Caco-2 (cell line): ENCODE results near the gene LRP1. TPM values are rescaled to one million over a fixed set of nuclear protein-coding genes. Genes with fewer than 3 reads are reported as not detected.

ENCODE experiments used
- BruUV-seq: library from RNA; stranded (reverse); fragments of 400-500 nt; replicated peaks from 2 replicates; lab custom pipeline; 2021; lab: Mats Ljungman, UMichigan
- CTCF ChIA-PET: fragments of 300-600 bp; sonication (Branson Sonifier 250); formaldehyde crosslinking; loops from one replicate; lab custom pipeline; 2022; ENCODE audit warnings: antibody characterized with exemption; lab: Charles Lee
- POLR2A ChIA-PET: fragments of 300-600 bp; sonication (Branson Sonifier 250); formaldehyde crosslinking; loops from one replicate; lab custom pipeline; 2022; ENCODE audit warnings: antibody characterized with exemption; lab: Charles Lee
- DNase-seq, 2 experiments: peaks; one replicate each; pipeline versions ENCODE4 v3.0.0 to v3.0.0-alpha.2; 2020 to 2022
- H3K27me3 ChIP-seq: replicated peaks from 2 replicates; pipeline ENCODE4 v1.6.0; 2011; ENCODE audit warnings: low read length; ENCODE audit not compliant: control insufficient read depth, insufficient read depth
- H3K36me3 ChIP-seq: 2 replicates; pipeline ENCODE4 v1.5.1; 2011; ENCODE audit warnings: low read length; ENCODE audit not compliant: control insufficient read depth, insufficient read depth
- H3K4me1 ChIP-seq: fragments of 250-450 bp; sonication (Bioruptor Pico); 2 replicates; pipeline ENCODE4 v1.5.1; 2020; ENCODE audit warnings: mild to moderate bottlenecking
- H3K4me3 ChIP-seq: 2 replicates; pipeline ENCODE4 v1.5.1; 2011; ENCODE audit warnings: low read depth, mild to moderate bottlenecking, control low read depth, low read length
- H3K9me3 ChIP-seq: fragments of 250-450 bp; sonication (Bioruptor Pico); 2 replicates; pipeline ENCODE4 v1.5.1; 2020; ENCODE audit warnings: mild to moderate bottlenecking, moderate library complexity
- H3K27ac Mint-ChIP-seq: one replicate; pipeline ENCODE4 v1.8.0; 2022; ENCODE audit warnings: mixed read lengths; ENCODE audit not compliant: unreplicated experiment
- H3K27me3 Mint-ChIP-seq: one replicate; pipeline ENCODE4 v1.8.0; 2022; ENCODE audit warnings: mixed read lengths; ENCODE audit not compliant: insufficient read depth, unreplicated experiment
- H3K36me3 Mint-ChIP-seq: one replicate; pipeline ENCODE4 v1.8.0; 2022; ENCODE audit warnings: mild to moderate bottlenecking, mixed read lengths; ENCODE audit not compliant: insufficient read depth, unreplicated experiment
- H3K4me1 Mint-ChIP-seq: one replicate; pipeline ENCODE4 v1.8.0; 2022; ENCODE audit warnings: low read depth, mixed read lengths; ENCODE audit not compliant: unreplicated experiment
- H3K4me3 Mint-ChIP-seq: one replicate; pipeline ENCODE4 v1.8.0; 2022; ENCODE audit warnings: mild to moderate bottlenecking, moderate library complexity, mixed read lengths; ENCODE audit not compliant: unreplicated experiment
- H3K9me3 Mint-ChIP-seq: one replicate; pipeline ENCODE4 v1.8.0; 2022; ENCODE audit warnings: mixed read lengths; ENCODE audit not compliant: unreplicated experiment
- CTCF ChIP-seq, 2 experiments: fragments of 200-600 bp in 1 of 2; IDR thresholded peaks; 1 replicate in 1 of 2; 2 replicates in 1 of 2; pipeline versions ENCODE4 v1.5.1 to v1.8.0; 2011 to 2022; ENCODE audit warnings: antibody characterized with exemption in 1 of 2, control low read depth in 1 of 2, inconsistent platforms in 1 of 2, low read depth in 1 of 2, low read length in 1 of 2, mild to moderate bottlenecking in 1 of 2, moderate library complexity in 1 of 2; ENCODE audit not compliant: insufficient read depth in 1 of 2, severe bottlenecking in 1 of 2, unreplicated experiment in 1 of 2
- intact Hi-C: fragments of 100-400 bp; cut with micrococcal nuclease; formaldehyde crosslinking; loops from one replicate; pipeline ENCODE4 v1.10.0; 2022; ENCODE audit not compliant: unreplicated experiment
- total RNA-seq: library from RNA; stranded (reverse); gene quantifications from 2 replicates; pipeline ENCODE4 v1.2.3, GENCODE V29; 2022

Gene LRP1
- total RNA-seq, 1 experiment from 2014 or later = 111 TPM

- peaks cover 8% of the 10 kb centered on the region for H3K36me3 ChIP-seq
- CTCF ChIA-PET = no interaction called here
- peaks cover 15% of the 10 kb centered on the region for H3K4me1 ChIP-seq
- POLR2A ChIA-PET = no interaction called here
- DNase-seq = no peak
- H3K9me3 ChIP-seq = no peaks in the 10 kb centered on the region
- no TSS peak for BruUV-seq
- H3K27me3 ChIP-seq = no peaks in the 10 kb centered on the region
- no peak for TF ChIP-seq CTCF (IDR thresholded peaks at IDR 0.05; ENCODE audit: insufficient read depth in 1 of 2, low read depth in 1 of 2, low read length in 1 of 2, severe bottlenecking in 1 of 2, unreplicated experiment in 1 of 2)
- intact Hi-C loops = no loop called here
- Mint-ChIP-seq H3K4me1 (peaks cover 17% of the 10 kb centered on the region), H3K27me3 (no peaks in the 10 kb centered on the region), H3K9me3 (no peaks in the 10 kb centered on the region), H3K36me3 (peaks cover 77% of the 10 kb centered on the region), H3K4me3 (no peak overlapping the region), H3K27ac (no peak overlapping the region)
- H3K4me3 ChIP-seq = no peak overlapping the region
Measured at GRCh38 chr12:57157588-57158173, 29.4 kb downstream of the LRP1 start.

- Mint-ChIP-seq H3K4me3 (no peak overlapping the region), H3K27me3 (no peaks in the 10 kb centered on the region), H3K36me3 (peaks cover 78% of the 10 kb centered on the region), H3K9me3 (no peaks in the 10 kb centered on the region), H3K27ac (no peak overlapping the region), H3K4me1 (peaks cover 14% of the 10 kb centered on the region)
- intact Hi-C loops = no loop called here
- no peaks in the 10 kb centered on the region for H3K9me3 ChIP-seq
- DNase-seq = no peak
- no peaks in the 10 kb centered on the region for H3K27me3 ChIP-seq
- CTCF ChIA-PET = no interaction called here
- POLR2A ChIA-PET = no interaction called here
- H3K4me3 ChIP-seq = no peak overlapping the region
- peaks cover 8% of the 10 kb centered on the region for H3K36me3 ChIP-seq
- H3K4me1 ChIP-seq = peaks cover 15% of the 10 kb centered on the region
- no TSS peak for BruUV-seq
- no peak for TF ChIP-seq CTCF (IDR thresholded peaks at IDR 0.05; ENCODE audit: insufficient read depth in 1 of 2, low read depth in 1 of 2, low read length in 1 of 2, severe bottlenecking in 1 of 2, unreplicated experiment in 1 of 2)
Measured at GRCh38 chr12:57158186-57158585, 29.9 kb downstream of the LRP1 start.

- CTCF ChIA-PET = no interaction called here
- Mint-ChIP-seq H3K27ac (no peak overlapping the region), H3K4me3 (no peak overlapping the region), H3K4me1 (peaks cover 9% of the 10 kb centered on the region), H3K36me3 (peaks cover 74% of the 10 kb centered on the region), H3K27me3 (no peaks in the 10 kb centered on the region), H3K9me3 (no peaks in the 10 kb centered on the region)
- no TSS peak for BruUV-seq
- Histone ChIP-seq H3K9me3 (no peaks in the 10 kb centered on the region), H3K4me1 (peaks cover 15% of the 10 kb centered on the region), H3K27me3 (no peaks in the 10 kb centered on the region), H3K36me3 (peaks cover 8% of the 10 kb centered on the region), H3K4me3 (no peak overlapping the region)
- no peak for DNase-seq
- POLR2A ChIA-PET = no interaction called here
- intact Hi-C loops = no loop called here
- no peak for TF ChIP-seq CTCF (IDR thresholded peaks at IDR 0.05; ENCODE audit: insufficient read depth in 1 of 2, low read depth in 1 of 2, low read length in 1 of 2, severe bottlenecking in 1 of 2, unreplicated experiment in 1 of 2)
Measured at GRCh38 chr12:57158665-57159064, 30.4 kb downstream of the LRP1 start.
